H1 (cell line): ENCODE data around the gene SLC10A2. TPM values are rescaled to one million over a fixed set of nuclear protein-coding genes. Genes with fewer than 3 reads are reported as not detected.

Source experiments
- CTCF ChIA-PET: fragments of 300-600 bp; sonication (Branson Sonifier 250); formaldehyde crosslinking; loops from one replicate; lab custom pipeline; 2021; ENCODE audit not compliant: partially characterized antibody; lab: Charles Lee
- POLR2A ChIA-PET: fragments of 300-600 bp; sonication (Branson Sonifier 250); formaldehyde crosslinking; loops from one replicate; lab custom pipeline; 2021; ENCODE audit warnings: inconsistent platforms; ENCODE audit not compliant: partially characterized antibody; lab: Charles Lee
- DNase-seq, 2 experiments: peaks; one replicate each; pipeline versions ENCODE4 v3.0.0 to v3.0.0-alpha.2; 2010 to 2022; ENCODE audit warnings: low spot score in 2 of 2, low read depth in 1 of 2, mixed read lengths in 1 of 2
- FAIRE-seq: peaks from 2 replicates; lab custom pipeline; 2011; peaks lifted over from hg19 to GRCh38; lab: Jason Lieb, UNC
- H2AFZ ChIP-seq: 2 replicates; pipeline ENCODE4 v1.8.1; 2012; ENCODE audit warnings: low read length, inconsistent platforms
- H2AK5ac ChIP-seq: 2 replicates; pipeline ENCODE4 v1.6.1; 2013; ENCODE audit warnings: low read depth, low read length
- H2BK120ac ChIP-seq: replicated peaks from 2 replicates; pipeline ENCODE3; 2013; ENCODE audit warnings: low read depth, low read length, inconsistent platforms
- H2BK12ac ChIP-seq: 2 replicates; pipeline ENCODE4 v1.6.1; 2013; ENCODE audit warnings: low read depth, low read length
- H2BK15ac ChIP-seq: 2 replicates; pipeline ENCODE4 v1.6.1; 2013; ENCODE audit warnings: low read length
- H2BK20ac ChIP-seq: 2 replicates; pipeline ENCODE4 v1.6.1; 2013; ENCODE audit warnings: low read length
- H2BK5ac ChIP-seq: 2 replicates; pipeline ENCODE4 v1.6.1; 2013; ENCODE audit warnings: low read depth, low read length
- H3K14ac ChIP-seq: 2 replicates; pipeline ENCODE4 v1.6.1; 2013; ENCODE audit warnings: inconsistent platforms; ENCODE audit not compliant: insufficient read length
- H3K18ac ChIP-seq: 2 replicates; pipeline ENCODE4 v1.6.1; 2013; ENCODE audit warnings: low read length; ENCODE audit errors: extremely low read depth
- H3K23ac ChIP-seq: 2 replicates; pipeline ENCODE4 v1.6.1; 2013; ENCODE audit warnings: inconsistent platforms; ENCODE audit not compliant: insufficient read length
- H3K23me2 ChIP-seq: 2 replicates; pipeline ENCODE4 v1.6.1; 2013; ENCODE audit warnings: low read depth, low read length
- H3K27ac ChIP-seq: 2 replicates; pipeline ENCODE4 v1.6.1; 2011; ENCODE audit warnings: low read depth, low read length, inconsistent platforms
- H3K27me3 ChIP-seq, 4 experiments: replicated peaks in 1 of 4; 1 replicate in 1 of 4; 2 replicates in 3 of 4; pipeline versions ENCODE4 v1.6.1 to v1.8.1; 2011 to 2013; ENCODE audit warnings: low read length in 3 of 4, mild to moderate bottlenecking in 3 of 4, inconsistent platforms in 2 of 4, mixed read lengths in 2 of 4, moderate library complexity in 1 of 4; ENCODE audit not compliant: control insufficient read depth in 3 of 4, insufficient read depth in 3 of 4; ENCODE audit errors: extremely low read depth in 1 of 4
- H3K36me3 ChIP-seq, 4 experiments: 2 replicates each; pipeline versions ENCODE4 v1.6.1 to v1.8.1; 2011 to 2013; ENCODE audit warnings: mild to moderate bottlenecking in 4 of 4, low read length in 3 of 4, moderate library complexity in 2 of 4, control low read depth in 1 of 4, inconsistent platforms in 1 of 4; ENCODE audit not compliant: insufficient read depth in 4 of 4, control insufficient read depth in 2 of 4
- H3K4ac ChIP-seq: replicated peaks from 2 replicates; pipeline ENCODE3; 2013; ENCODE audit warnings: low read length, low read depth, mixed read lengths, inconsistent platforms; ENCODE audit not compliant: insufficient read length
- H3K4me1 ChIP-seq, 4 experiments: replicated peaks in 1 of 4; 1 replicate in 1 of 4; 2 replicates in 3 of 4; pipeline versions ENCODE4 v1.6.1 to v1.8.1; 2011 to 2013; ENCODE audit warnings: low read length in 3 of 4, inconsistent platforms in 2 of 4, mixed read lengths in 1 of 4; ENCODE audit not compliant: insufficient read depth in 4 of 4, control insufficient read depth in 3 of 4
- H3K4me2 ChIP-seq, 2 experiments: 2 replicates each; pipeline versions ENCODE4 v1.6.1 to v1.8.1; 2011 to 2013; ENCODE audit warnings: low read depth in 2 of 2, low read length in 2 of 2, control low read depth in 1 of 2, inconsistent platforms in 1 of 2, mild to moderate bottlenecking in 1 of 2; ENCODE audit not compliant: insufficient read depth in 1 of 2
- H3K4me3 ChIP-seq, 4 experiments: fragments of 200-600, 300-600 bp in 1 of 4; sonication (generic), shearing (Covaris generic), sonication (Bioruptor Twin) in 1 of 4; 2 replicates each; pipeline versions ENCODE4 v1.5.1 to v1.8.1; 2011 to 2016; ENCODE audit warnings: low read length in 4 of 4, low read depth in 3 of 4, control low read depth in 2 of 4, inconsistent platforms in 2 of 4, mild to moderate bottlenecking in 2 of 4, mixed read lengths in 1 of 4, moderate library complexity in 1 of 4; ENCODE audit not compliant: insufficient read depth in 2 of 4; ENCODE audit errors: extremely low read depth in 1 of 4
- H3K56ac ChIP-seq: replicated peaks from 2 replicates; pipeline ENCODE3; 2013; ENCODE audit warnings: low read depth, mild to moderate bottlenecking, mixed read lengths, low read length, inconsistent platforms; ENCODE audit not compliant: insufficient read length
- H3K79me1 ChIP-seq: 2 replicates; pipeline ENCODE4 v1.6.1; 2013; ENCODE audit warnings: low read depth, low read length, control low read depth
- H3K79me2 ChIP-seq, 2 experiments: 2 replicates each; pipeline versions ENCODE4 v1.6.1 to v1.8.1; 2012 to 2013; ENCODE audit warnings: low read length in 2 of 2, mild to moderate bottlenecking in 2 of 2, inconsistent platforms in 1 of 2; ENCODE audit not compliant: insufficient read depth in 2 of 2, control insufficient read depth in 1 of 2
- H3K9ac ChIP-seq, 4 experiments: replicated peaks in 1 of 4; 1 replicate in 1 of 4; 2 replicates in 3 of 4; pipeline versions ENCODE4 v1.6.1 to v1.8.1; 2011 to 2013; ENCODE audit warnings: low read depth in 3 of 4, low read length in 3 of 4, control low read depth in 2 of 4, mild to moderate bottlenecking in 2 of 4, moderate library complexity in 2 of 4, inconsistent platforms in 1 of 4; ENCODE audit errors: extremely low read depth in 1 of 4
- H3K9me3 ChIP-seq, 2 experiments: 2 replicates each; pipeline versions ENCODE4 v1.6.1 to v1.8.1; 2012 to 2013; ENCODE audit warnings: mild to moderate bottlenecking in 2 of 2, moderate library complexity in 2 of 2, control low read depth in 1 of 2, inconsistent platforms in 1 of 2, low read depth in 1 of 2, low read length in 1 of 2, mixed read lengths in 1 of 2; ENCODE audit not compliant: insufficient read depth in 2 of 2
- H4K20me1 ChIP-seq, 2 experiments: replicated peaks in 1 of 2; 2 replicates each; pipeline versions ENCODE3 to v1.8.1; 2011 to 2013; ENCODE audit warnings: inconsistent platforms in 2 of 2, low read length in 2 of 2, mild to moderate bottlenecking in 1 of 2; ENCODE audit not compliant: insufficient read depth in 2 of 2, control insufficient read depth in 1 of 2
- H4K5ac ChIP-seq: 2 replicates; pipeline ENCODE4 v1.6.1; 2013; ENCODE audit warnings: low read length, low read depth, mixed read lengths, inconsistent platforms; ENCODE audit not compliant: insufficient read length
- H4K8ac ChIP-seq: 2 replicates; pipeline ENCODE4 v1.8.0; 2013; ENCODE audit warnings: mild to moderate bottlenecking, moderate library complexity, low read length, inconsistent platforms; ENCODE audit not compliant: insufficient read depth; ENCODE audit errors: extremely low read depth
- H4K91ac ChIP-seq: replicated peaks from 2 replicates; pipeline ENCODE3; 2013; ENCODE audit warnings: low read length, mixed read lengths, inconsistent platforms; ENCODE audit not compliant: insufficient read length
- ATF2 ChIP-seq: IDR thresholded peaks from 2 replicates; pipeline ENCODE4 v1.6.1; 2012; ENCODE audit warnings: low read length, inconsistent platforms
- CHD2 ChIP-seq: IDR thresholded peaks from 2 replicates; pipeline ENCODE4 v1.6.1; 2012; ENCODE audit warnings: low read length, improper control_type of control experiment
- CREB1 ChIP-seq: IDR thresholded peaks from 2 replicates; pipeline ENCODE4 v1.6.1; 2012; ENCODE audit warnings: inconsistent platforms
- E2F6 ChIP-seq: IDR thresholded peaks from 2 replicates; pipeline ENCODE4 v1.6.1; 2012; ENCODE audit warnings: inconsistent platforms
- HDAC2 ChIP-seq, 2 experiments: fragments of 300-600 bp in 1 of 2; sonication (generic) in 1 of 2; IDR thresholded peaks; 2 replicates each; pipeline ENCODE4 v1.6.1; 2011 to 2012; ENCODE audit warnings: low read depth in 2 of 2, low read length in 2 of 2, mild to moderate bottlenecking in 2 of 2, moderate library complexity in 2 of 2, borderline replicate concordance in 1 of 2, inconsistent platforms in 1 of 2
- HDAC6 ChIP-seq: IDR thresholded peaks from one replicate; pipeline ENCODE4 v1.7.1; 2012; ENCODE audit warnings: low read depth, mild to moderate bottlenecking, inconsistent platforms, low read length, moderate library complexity
- POU5F1 ChIP-seq: IDR thresholded peaks from 2 replicates; pipeline ENCODE4 v1.6.1; 2011; ENCODE audit warnings: low read depth, mild to moderate bottlenecking, low read length, moderate library complexity
- RBBP5 ChIP-seq: IDR thresholded peaks from 2 replicates; pipeline ENCODE4 v1.7.1; 2012; ENCODE audit warnings: low read depth, mild to moderate bottlenecking, inconsistent platforms, low read length, moderate library complexity, borderline replicate concordance
- RFX5 ChIP-seq: IDR thresholded peaks from 2 replicates; pipeline ENCODE4 v1.6.1; 2011; ENCODE audit warnings: low read depth, low read length, improper control_type of control experiment, borderline replicate concordance
- SIX5 ChIP-seq: IDR thresholded peaks from 2 replicates; pipeline ENCODE4 v1.6.1; 2011; ENCODE audit warnings: mild to moderate bottlenecking, low read depth, low read length
- TAF1 ChIP-seq: IDR thresholded peaks from 2 replicates; pipeline ENCODE4 v1.6.1; 2011; ENCODE audit warnings: mild to moderate bottlenecking, low read depth, low read length
- TCF12 ChIP-seq: IDR thresholded peaks from 2 replicates; pipeline ENCODE4 v1.6.1; 2011; ENCODE audit warnings: low read depth, mild to moderate bottlenecking, low read length
- WGBS, 2 experiments: shearing (Covaris generic) in 1 of 2; methylation state at CpG; one replicate each; pipeline versions ENCODE4 v1.1.6 to v1.1.7; 2013 to 2015; ENCODE audit warnings: low lambda C conversion rate in 2 of 2, mixed read lengths in 2 of 2, inconsistent platforms in 1 of 2, low coverage in 1 of 2, missing lambda C conversion rate in 1 of 2; ENCODE audit not compliant: insufficient replicate concordance in 2 of 2, insufficient coverage in 1 of 2, insufficient read length in 1 of 2; ENCODE audit errors: extremely low coverage in 1 of 2, missing lambda C conversion rate in 1 of 2; 5-methylcytosine and 5-hydroxymethylcytosine counted together
- polyA plus RNA-seq, 7 experiments: library from polyadenylated mRNA; depleted of rRNA in 3 of 7; stranded (reverse) in 5 of 7; unstranded in 2 of 7; fragments of >200 nt in 5 of 7; fragments of 200-250 nt in 2 of 7; gene quantifications; 1 replicate in 5 of 7; 2 replicates in 1 of 7; 4 replicates in 1 of 7; pipeline versions ENCODE4 v1.2.1 to v1.2.3, GENCODE V29; 2011 to 2013; ENCODE audit warnings: missing spikeins in 2 of 7, mixed read lengths in 2 of 7
- total RNA-seq: library from RNA; stranded (reverse); fragmentation: NEBNext Ultra II Directional; extraction: Animal tissue kit (Norgen Biotek cat#: 25700); gene quantifications from 2 replicates; pipeline ENCODE4 v1.2.1, GENCODE V29; 2021

The SLC10A2 gene
- total and polyA plus RNA-seq, 2 of the 8 experiments (the other 6 are each of a cell fraction or from before 2014, with no cell fraction given): not detected

GRCh38 chr13:103087275-103087674 is 21.1 kb upstream of the SLC10A2 start:
- H2AFZ ChIP-seq: no peak overlapping the region
- no peaks in the 10 kb centered on the region for H3K27me3 ChIP-seq
- no peak overlapping the region for H3K27ac ChIP-seq
- no peak overlapping the region for H3K23ac ChIP-seq
- POLR2A ChIA-PET: no interaction called here
- no peak overlapping the region for H3K4me2 ChIP-seq
- H3K9me3 ChIP-seq: peaks cover 6 to 7% of the 10 kb centered on the region in 2 experiments; a peak in 3 of 4 replicates
- H3K14ac ChIP-seq: no peak overlapping the region
- H3K79me1 ChIP-seq: no peaks in the 10 kb centered on the region
- no peak overlapping the region for H2AK5ac ChIP-seq
- WGBS, 2 experiments: 91% methylated on average over 3 of the region's 3 CpGs; no CpG with 5 or more reads in 1 of the 2 experiments
- H3K23me2 ChIP-seq: no peaks in the 10 kb centered on the region; the same call in 1 of the 2 replicates
- no peaks in the 10 kb centered on the region for H3K79me2 ChIP-seq
- H4K5ac ChIP-seq: no peak overlapping the region
- H3K9ac ChIP-seq: no peak overlapping the region
- no peaks in the 10 kb centered on the region for H4K20me1 ChIP-seq
- no peak for DNase-seq
- no peak overlapping the region for H2BK5ac ChIP-seq
- FAIRE-seq: no peak
- no peak overlapping the region for H3K56ac ChIP-seq
- H3K36me3 ChIP-seq: no peaks in the 10 kb centered on the region; a peak in 2 of 8 replicates
- H2BK15ac ChIP-seq: no peak overlapping the region
- H3K4me1 ChIP-seq: no peaks in the 10 kb centered on the region
- no peak overlapping the region for H2BK20ac ChIP-seq
- H3K4ac ChIP-seq: no peak overlapping the region
- CTCF ChIA-PET: no interaction called here
- no peak overlapping the region for H4K8ac ChIP-seq
- no peak overlapping the region for H4K91ac ChIP-seq
- TF ChIP-seq TCF12: no peak
- no peak for TF ChIP-seq CHD2
- no peak for TF ChIP-seq CREB1
- TF ChIP-seq SIX5: no peak
- TF ChIP-seq RBBP5: no peak
- TF ChIP-seq E2F6: no peak
- TF ChIP-seq HDAC2 (IDR thresholded peaks at IDR 0.05; ENCODE audit: borderline replicate concordance in 1 of 2, low read depth in 2 of 2, low read length in 2 of 2): no peak
- TF ChIP-seq HDAC6: no peak
- TF ChIP-seq ATF2: no peak
- TF ChIP-seq POU5F1: no peak
- TF ChIP-seq TAF1: no peak
- TF ChIP-seq RFX5: no peak
- H2BK120ac ChIP-seq: no peak overlapping the region
- H2BK12ac ChIP-seq: no peak overlapping the region
- H3K4me3 ChIP-seq: no peak overlapping the region
- no peak overlapping the region for H3K18ac ChIP-seq
